Superior temporal gyrus (tissue), 1 donor: ENCODE results near the gene NUCB1.

ENCODE experiments used
- DNase-seq: peaks from one replicate; pipeline ENCODE4 v3.0.0-alpha.2; 2016; ENCODE audit errors: extremely low spot score

NUCB1 gene

DNA sequence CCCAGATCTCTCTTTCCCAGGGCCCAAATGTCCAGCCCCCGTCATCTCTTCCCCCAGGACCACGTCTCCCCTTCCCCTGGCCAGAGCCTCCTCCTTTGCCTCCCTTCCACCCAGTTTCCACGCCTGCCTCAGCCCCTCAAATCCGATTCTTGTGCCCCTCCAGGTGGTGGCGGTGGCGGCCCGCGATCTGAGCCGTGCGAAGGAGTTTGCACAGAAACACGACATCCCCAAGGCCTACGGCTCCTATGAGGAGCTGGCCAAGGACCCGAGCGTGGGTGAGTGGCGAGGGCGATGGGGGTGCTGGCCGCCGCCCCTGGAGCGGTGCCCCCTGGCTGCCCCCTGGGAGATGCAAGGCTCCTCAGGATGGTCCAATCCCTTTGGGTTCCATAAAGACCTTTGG, 34.7 kb downstream of the NUCB1 start:
- no peak for DNase-seq

GRCh38 chr19:48935864-48936263, 35.8 kb downstream of the NUCB1 start:
- DNase-seq = no peak

GRCh38 chr19:48938256-48938655, 38.1 kb downstream of the NUCB1 start:
- no peak for DNase-seq

DNA sequence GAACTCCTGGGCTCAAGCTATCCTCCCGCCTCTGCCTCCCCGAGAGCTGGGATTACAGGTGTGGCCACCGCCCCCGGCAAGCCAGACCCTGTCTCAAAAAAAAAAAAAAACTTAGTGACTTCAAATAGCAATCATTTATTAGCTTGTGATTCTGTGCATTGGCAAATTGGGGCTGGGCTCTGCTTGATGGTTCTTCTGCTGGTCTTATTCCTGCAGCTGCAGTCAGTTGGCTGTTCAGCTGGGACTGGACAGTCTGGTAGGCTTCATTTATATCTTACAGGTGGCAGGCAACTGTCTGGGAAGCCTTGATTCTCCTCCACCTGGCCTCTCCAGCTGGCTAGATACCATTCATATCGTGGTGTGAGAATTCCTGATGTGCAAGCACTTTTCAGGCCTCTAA, 40.8 kb downstream of the NUCB1 start:
- no peak for DNase-seq

- no peak for DNase-seq
These were observed 43.0 kb downstream of the NUCB1 start for GRCh38 chr19:48943081-48943480.

GRCh38 chr19:48945415-48945814, 45.3 kb downstream of the NUCB1 start:
- DNase-seq = no peak

- DNase-seq = no peak
These were observed 45.7 kb downstream of the NUCB1 start for GRCh38 chr19:48945817-48946216.

GRCh38 chr19:48946463-48947257, 46.5 kb downstream of the NUCB1 start:
- DNase-seq = no peak

GRCh38 chr19:48947258-48947542, 47.1 kb downstream of the NUCB1 start:
- DNase-seq = no peak

DNA sequence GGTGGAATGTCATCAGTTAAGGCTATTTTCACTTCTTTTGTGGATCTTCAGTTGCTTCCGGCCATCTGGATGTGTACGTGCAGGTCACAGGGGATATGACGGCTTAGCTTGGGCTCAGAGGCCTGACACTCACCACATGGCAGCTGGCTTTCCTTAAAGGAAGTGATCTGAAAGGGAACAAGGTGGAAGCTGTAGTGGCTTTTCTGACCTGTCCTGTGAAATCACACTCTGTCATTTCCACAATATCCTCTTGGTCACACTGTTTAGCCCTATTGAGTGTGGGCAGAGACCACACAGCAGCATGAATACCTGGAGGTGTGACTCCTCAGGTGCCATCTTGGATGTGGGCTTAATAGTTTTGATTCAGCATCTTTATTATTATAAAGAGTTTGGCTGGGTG, 50.0 kb downstream of the NUCB1 start:
- no peak for DNase-seq

- no peak for DNase-seq
These were observed 50.9 kb downstream of the NUCB1 start for GRCh38 chr19:48950830-48951519.

DNA sequence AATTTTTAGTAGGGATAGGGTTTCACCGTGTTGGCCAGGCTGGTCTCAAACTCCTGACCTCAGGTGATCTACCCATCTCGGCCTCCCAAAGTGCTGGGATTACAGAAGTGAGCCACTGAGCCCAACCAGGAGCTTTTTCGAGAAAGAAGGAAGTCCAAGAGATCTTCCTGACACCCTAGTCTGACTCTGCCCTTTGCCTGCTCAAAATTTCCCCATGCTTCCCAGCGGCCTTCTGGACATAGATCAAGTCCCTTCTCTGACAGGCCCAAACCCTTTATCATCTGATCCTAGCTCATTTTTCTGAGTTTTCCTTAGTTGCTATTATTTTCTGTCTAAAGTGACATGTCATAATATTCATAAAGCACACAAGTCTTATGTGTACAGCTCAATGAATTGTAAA, 53.0 kb downstream of the NUCB1 start:
- DNase-seq = no peak

DNA sequence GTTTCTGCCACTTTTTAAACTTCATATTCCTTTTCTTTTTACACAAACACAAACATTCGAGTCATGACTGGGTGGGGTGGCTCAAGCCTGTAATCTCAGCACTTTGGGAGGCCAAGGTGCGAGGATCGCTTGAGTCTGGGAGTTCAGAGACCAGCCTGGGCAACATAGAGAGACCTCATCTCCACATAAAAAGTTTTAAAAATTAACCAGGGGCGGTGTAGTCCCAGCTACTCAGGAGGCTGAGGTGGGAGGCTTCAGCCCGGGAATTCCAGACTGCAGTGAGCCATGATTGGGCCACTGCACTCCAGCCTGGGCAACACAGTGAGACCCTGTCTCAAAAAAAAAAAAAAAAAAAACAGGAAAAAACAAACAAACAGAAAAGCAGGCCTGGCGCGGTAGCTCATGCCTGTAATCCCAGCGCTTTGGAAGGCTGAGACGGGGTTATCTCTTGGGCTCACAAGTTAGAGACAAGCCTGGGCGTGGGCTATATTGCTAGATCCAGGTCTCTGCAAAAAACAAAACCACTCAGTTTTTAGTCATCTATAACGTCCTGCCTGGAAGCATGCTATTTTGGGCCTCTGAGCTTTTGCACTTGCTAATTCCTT, 54.0 kb downstream of the NUCB1 start:
- no peak for DNase-seq

- DNase-seq = peak; percentile 94
These were observed 54.6 kb downstream of the NUCB1 start, which contains the start of gene BAX for GRCh38 chr19:48954595-48955307. TSS of gene BAX (plus strand) at chr19:48954875. CDS start at chr19:48954929, 54 bp downstream.

- no peak for DNase-seq
These were observed 55.3 kb downstream of the NUCB1 start for GRCh38 chr19:48955308-48955958.

GRCh38 chr19:48958006-48958405, 57.9 kb downstream of the NUCB1 start:
- no peak for DNase-seq

GRCh38 chr19:48959341-48960239, 59.5 kb downstream of the NUCB1 start:
- no peak for DNase-seq

- DNase-seq = no peak
These were observed 61.0 kb downstream of the NUCB1 start for GRCh38 chr19:48961051-48961649.

- DNase-seq = no peak
These were observed 61.5 kb downstream of the NUCB1 start for GRCh38 chr19:48961673-48962028.

DNA sequence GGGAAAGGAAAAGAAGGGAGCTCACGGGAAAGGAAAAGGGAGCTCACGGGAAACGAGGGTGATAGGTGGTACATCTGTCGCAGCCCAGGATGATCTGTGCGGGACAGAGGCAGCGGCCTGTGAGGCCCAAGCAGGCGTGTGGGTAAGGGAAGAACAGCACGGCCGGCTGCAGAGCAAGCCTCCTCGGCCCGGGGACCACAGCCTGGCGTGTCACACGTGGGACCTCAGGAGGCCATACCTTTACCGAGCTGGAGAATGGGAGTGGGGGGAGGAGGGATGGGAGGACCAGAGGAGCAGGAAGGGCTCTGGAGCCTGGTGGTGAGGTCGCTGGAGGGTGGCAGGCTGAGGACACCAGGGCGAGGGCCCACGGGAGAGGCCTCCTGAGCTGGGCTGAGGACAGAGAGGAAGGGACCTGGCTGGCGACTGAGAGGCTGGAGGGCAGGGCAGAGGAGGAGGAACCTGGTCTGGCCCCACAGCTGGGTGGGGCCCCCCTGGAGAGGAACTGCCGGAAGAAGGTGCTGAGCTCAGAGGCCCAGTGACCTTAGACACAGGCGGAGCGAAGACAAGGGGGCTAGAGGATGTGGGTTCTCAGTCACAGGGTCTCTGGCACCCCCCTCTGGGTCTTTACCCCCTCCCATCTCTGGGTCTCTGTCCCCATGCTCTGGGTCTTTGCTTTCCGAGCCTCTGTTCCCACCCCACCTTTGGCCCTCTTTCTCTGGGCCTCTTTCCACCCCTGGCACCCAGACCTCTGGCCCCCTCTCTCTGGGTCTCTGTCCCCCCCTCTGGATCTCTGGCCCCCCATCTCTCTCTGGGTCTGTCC, 62.1 kb downstream of the NUCB1 start:
- no peak for DNase-seq
